SK-N-SH (cell line): Measurements from ENCODE around the gene TOLLIP. TPM values are rescaled to one million over a fixed set of nuclear protein-coding genes. Genes with fewer than 3 reads are reported as not detected.

Experiments
- CTCF ChIA-PET: fragments of 300-600, 350-600 bp; formaldehyde crosslinking; extraction: SDS; loops from one replicate; lab custom pipeline; 2021; lab: Yijun Ruan, JAX
- POLR2A ChIA-PET: fragments of 350-600 bp; sonication (Branson Sonifier 250); formaldehyde crosslinking; extraction: SDS; loops from one replicate; lab custom pipeline; 2020; ENCODE audit warnings: antibody characterized with exemption, inconsistent platforms; lab: Yijun Ruan, JAX
- DNase-seq: peaks from one replicate; pipeline ENCODE4 v3.0.0; 2012
- H2AFZ ChIP-seq: fragments of 200-600 bp; sonication (generic); 2 replicates; pipeline ENCODE4 v1.8.1; 2016; ENCODE audit warnings: antibody characterized with exemption, mild to moderate bottlenecking, low read depth
- H3F3A ChIP-seq: fragments of 200-600 bp; sonication (generic); replicated peaks from 2 replicates; pipeline ENCODE3; 2016; ENCODE audit warnings: antibody characterized with exemption, mild to moderate bottlenecking; ENCODE audit not compliant: insufficient read depth
- H3K27ac ChIP-seq, 2 experiments: fragments of 200-500 bp in 1 of 2; fragments of 200-600 bp in 1 of 2; sonication (Bioruptor generic) in 1 of 2; sonication (generic), shearing (Covaris generic) in 1 of 2; 2 replicates each; pipeline versions ENCODE4 v1.5.1 to v1.6.1; 2014 to 2016; ENCODE audit warnings: low read depth in 2 of 2, inconsistent platforms in 1 of 2, low read length in 1 of 2, mild to moderate bottlenecking in 1 of 2, mixed read lengths in 1 of 2
- H3K27me3 ChIP-seq: fragments of 200-600 bp; sonication (generic), shearing (Covaris generic); 2 replicates; pipeline ENCODE4 v1.6.1; 2016; ENCODE audit warnings: mixed run types; ENCODE audit not compliant: insufficient read depth
- H3K36me3 ChIP-seq, 2 experiments: fragments of 200-500 bp in 1 of 2; fragments of 200-600 bp in 1 of 2; sonication (Bioruptor generic) in 1 of 2; sonication (generic) in 1 of 2; replicated peaks in 1 of 2; 2 replicates each; pipeline versions ENCODE3 to v1.5.1; 2014 to 2016; ENCODE audit warnings: low read length in 1 of 2, mild to moderate bottlenecking in 1 of 2; ENCODE audit not compliant: insufficient read depth in 2 of 2, control insufficient read depth in 1 of 2
- H3K4me1 ChIP-seq, 2 experiments: fragments of 200-500 bp in 1 of 2; fragments of 200-600 bp in 1 of 2; sonication (Bioruptor generic) in 1 of 2; sonication (generic), shearing (Covaris generic) in 1 of 2; 2 replicates each; pipeline versions ENCODE4 v1.5.1 to v1.6.1; 2014 to 2016; ENCODE audit warnings: low read depth in 1 of 2, low read length in 1 of 2, mixed run types in 1 of 2; ENCODE audit not compliant: insufficient read depth in 2 of 2, control insufficient read depth in 1 of 2
- H3K4me2 ChIP-seq: fragments of 200-600 bp; sonication (generic), shearing (Covaris generic); 2 replicates; pipeline ENCODE4 v1.6.1; 2017; ENCODE audit warnings: mixed run types
- H3K4me3 ChIP-seq, 2 experiments: fragments of 200-500 bp in 1 of 2; fragments of 200-600 bp in 1 of 2; sonication (Bioruptor generic) in 1 of 2; sonication (generic), shearing (Covaris generic) in 1 of 2; 2 replicates each; pipeline versions ENCODE4 v1.5.1 to v1.8.1; 2014 to 2016; ENCODE audit warnings: low read depth in 2 of 2, inconsistent platforms in 1 of 2, low read length in 1 of 2, mild to moderate bottlenecking in 1 of 2, mixed read lengths in 1 of 2, moderate library complexity in 1 of 2
- H3K79me2 ChIP-seq: fragments of 200-600 bp; sonication (generic); 2 replicates; pipeline ENCODE4 v1.8.1; 2017; ENCODE audit warnings: mild to moderate bottlenecking; ENCODE audit not compliant: insufficient read depth
- H3K9ac ChIP-seq: fragments of 200-600 bp; sonication (generic); 2 replicates; pipeline ENCODE4 v1.6.1; 2017; ENCODE audit warnings: mixed run types
- H3K9me2 ChIP-seq: fragments of 200-600 bp; sonication (generic); 2 replicates; pipeline ENCODE4 v1.6.1; 2017; ENCODE audit warnings: mixed run types
- H3K9me3 ChIP-seq: fragments of 200-600 bp; sonication (generic); 2 replicates; pipeline ENCODE4 v1.6.1; 2017; ENCODE audit warnings: mixed run types, mild to moderate bottlenecking, moderate library complexity
- H4K20me1 ChIP-seq: fragments of 200-600 bp; sonication (generic); 2 replicates; pipeline ENCODE4 v1.6.1; 2017; ENCODE audit warnings: mild to moderate bottlenecking, mixed run types; ENCODE audit not compliant: insufficient read depth
- ELF1 ChIP-seq: IDR thresholded peaks from 2 replicates; pipeline ENCODE4 v1.4.0; 2012
- EP300 ChIP-seq, 2 experiments: IDR thresholded peaks; 2 replicates each; pipeline versions ENCODE4 v1.4.0 to v1.6.1; 2012; ENCODE audit warnings: borderline replicate concordance in 1 of 2, low read depth in 1 of 2, low read length in 1 of 2
- EZH2phosphoT487 ChIP-seq: fragments of 200-600 bp; sonication (generic); IDR thresholded peaks from 2 replicates; pipeline ENCODE4 v1.6.1; 2017; ENCODE audit warnings: low read depth, mixed run types, mild to moderate bottlenecking, antibody characterized with exemption, moderate library complexity, borderline replicate concordance
- GABPA ChIP-seq: IDR thresholded peaks from 2 replicates; pipeline ENCODE4 v1.4.0; 2012; ENCODE audit warnings: low read depth, mild to moderate bottlenecking
- IRF3 ChIP-seq: fragments of 150-350 bp; IDR thresholded peaks from 2 replicates; pipeline ENCODE4 v1.6.1; 2016; ENCODE audit warnings: mild to moderate bottlenecking, low read depth, low read length
- JUND ChIP-seq: IDR thresholded peaks from 2 replicates; pipeline ENCODE4 v1.4.0; 2012
- PBX3 ChIP-seq: IDR thresholded peaks from 2 replicates; pipeline ENCODE4; 2012
- RAD21 ChIP-seq: IDR thresholded peaks from 2 replicates; pipeline ENCODE4 v1.6.1; 2012; ENCODE audit warnings: mild to moderate bottlenecking, low read length
- SIN3A ChIP-seq: IDR thresholded peaks from 2 replicates; pipeline ENCODE4 v1.6.1; 2012; ENCODE audit warnings: low read depth, mild to moderate bottlenecking, low read length, moderate library complexity, borderline replicate concordance
- TAF1 ChIP-seq: IDR thresholded peaks from 2 replicates; pipeline ENCODE4 v1.6.1; 2012; ENCODE audit warnings: low read depth, mild to moderate bottlenecking, low read length, moderate library complexity, borderline replicate concordance
- USF1 ChIP-seq: IDR thresholded peaks from 2 replicates; pipeline ENCODE4 v1.4.0; 2012; ENCODE audit warnings: low read depth, borderline replicate concordance
- USF2 ChIP-seq: fragments of 150-350 bp; IDR thresholded peaks from 2 replicates; pipeline ENCODE4 v1.6.1; 2017; ENCODE audit warnings: antibody characterized with exemption, low read length, low read depth, borderline replicate concordance
- ZBTB33 ChIP-seq: IDR thresholded peaks from 2 replicates; pipeline ENCODE4 v1.4.0; 2012; ENCODE audit warnings: low read depth, borderline replicate concordance
- WGBS: methylation state at CpG from one replicate; pipeline ENCODE4 v1.1.6; 2017; ENCODE audit warnings: low lambda C conversion rate; 5-methylcytosine and 5-hydroxymethylcytosine counted together
- polyA plus RNA-seq, 3 experiments: library from polyadenylated mRNA; depleted of rRNA; stranded (reverse); fragments of >200 nt; gene quantifications; 2 replicates each; pipeline ENCODE4 v1.2.3, GENCODE V29; 2012

Gene TOLLIP
- polyA plus RNA-seq, 1 of the 3 experiments (the other 2 are of a cell fraction): 55.4 TPM

- no peak overlapping the region for H3K9ac ChIP-seq
- ChIA-PET POLR2A (no interaction called here), CTCF (interaction anchor here (1.0 to 1.6 kb wide), 4 partner anchors 9 to 213 kb away, joined by 4 to 8 read pairs (median 6); no protein-coding TSS in a partner anchor)
- H3K9me3 ChIP-seq: no peaks in the 10 kb centered on the region
- no peak overlapping the region for H2AFZ ChIP-seq
- peaks cover 0 to 25% of the 10 kb centered on the region in 2 experiments for H3K36me3 ChIP-seq
- H3F3A ChIP-seq: no peaks in the 10 kb centered on the region
- H3K79me2 ChIP-seq: peaks cover 95% of the 10 kb centered on the region
- no peaks in the 10 kb centered on the region for H3K27me3 ChIP-seq
- H3K4me2 ChIP-seq: no peak overlapping the region
- H3K4me1 ChIP-seq: no peaks in the 10 kb centered on the region; a peak in 1 of 4 replicates
- DNase-seq: no peak
- H3K9me2 ChIP-seq: no peaks in the 10 kb centered on the region
- peaks cover 52% of the 10 kb centered on the region for H4K20me1 ChIP-seq
- H3K27ac ChIP-seq: no peak overlapping the region
- WGBS: 68% methylated on average over 4 of the region's 13 CpGs
- H3K4me3 ChIP-seq: no peak overlapping the region
- TF ChIP-seq SIN3A: no peak
- no peak for TF ChIP-seq RAD21
- no peak for TF ChIP-seq JUND
- TF ChIP-seq IRF3: no peak
- TF ChIP-seq GABPA: no peak
- no peak for TF ChIP-seq EZH2phosphoT487
- TF ChIP-seq ZBTB33: no peak
- no peak for TF ChIP-seq PBX3
- no peak for TF ChIP-seq ELF1
- TF ChIP-seq TAF1: no peak
- no peak for TF ChIP-seq USF2
- no peak for TF ChIP-seq USF1
- TF ChIP-seq EP300 (IDR thresholded peaks at IDR 0.05; ENCODE audit: borderline replicate concordance in 1 of 2, low read depth in 1 of 2, low read length in 1 of 2): no peak
Observed at GRCh38 chr11:1302041-1302460, 7.4 kb downstream of the TOLLIP start.
